DMS79 treated with DMSO at 0.1 percent for 48 hours (cell line): ENCODE measurements around the gene SMARCC1.

Source experiments
- DNase-seq: peaks from one replicate; lab custom pipeline; 2025; lab: John Stamatoyannopoulos, UW

The SMARCC1 gene

DNA sequence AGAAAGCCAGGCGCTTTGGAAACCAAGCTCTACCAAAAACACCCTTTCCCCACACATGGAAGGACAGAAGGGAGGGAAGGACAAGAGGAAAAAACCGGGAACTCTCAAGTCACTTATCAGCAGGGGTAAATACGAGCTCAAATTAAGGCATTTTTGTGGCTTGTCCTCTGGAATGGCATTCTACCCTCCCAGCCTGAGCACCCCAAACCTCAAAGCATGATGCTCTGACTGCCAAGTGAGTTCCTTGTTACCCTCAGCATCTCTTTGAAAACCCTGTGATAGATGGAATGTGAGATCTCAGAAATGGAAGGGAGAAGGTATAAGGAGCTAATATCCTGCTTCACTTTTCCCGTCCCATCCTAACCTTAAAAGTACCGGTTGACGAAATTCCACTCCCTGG lies 194.9 kb downstream of the SMARCC1 start:
- no peak for DNase-seq

DNA sequence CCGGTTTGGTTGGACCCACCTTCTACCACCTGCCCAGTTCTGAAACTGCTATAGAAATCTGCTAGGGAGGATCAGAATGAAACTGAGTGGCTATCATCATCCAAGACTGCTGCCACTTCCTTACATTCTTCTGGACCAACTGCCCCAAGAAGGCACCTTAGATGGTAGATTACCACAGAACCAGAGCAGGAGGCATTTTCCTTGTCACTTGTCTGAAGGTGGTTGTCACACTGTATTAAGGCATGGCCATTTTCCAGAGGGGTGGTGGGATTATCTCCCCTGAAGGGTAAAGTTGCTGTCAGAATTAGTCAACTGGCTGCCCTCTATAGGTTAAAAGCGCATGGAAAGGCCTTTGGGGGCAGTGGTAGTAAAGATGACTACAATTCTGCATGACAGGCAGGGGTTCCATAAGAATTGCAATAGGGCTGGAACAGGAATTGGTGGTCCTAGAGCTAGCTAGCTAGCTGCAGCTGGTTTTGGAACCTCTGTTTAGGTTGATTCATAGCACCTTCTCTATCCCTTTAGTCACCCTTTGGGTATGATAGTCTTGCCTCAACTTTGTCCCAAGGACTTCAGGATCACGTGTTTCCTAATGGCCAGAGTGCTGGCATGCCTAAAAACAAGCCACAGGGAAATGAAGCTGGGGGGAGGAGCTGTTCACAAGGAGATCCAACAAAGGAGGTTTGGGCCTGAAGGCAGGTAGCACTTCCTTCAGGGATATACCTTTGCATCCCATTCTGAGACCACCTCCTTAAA lies 198.2 kb downstream of the SMARCC1 start:
- no peak for DNase-seq

DNA sequence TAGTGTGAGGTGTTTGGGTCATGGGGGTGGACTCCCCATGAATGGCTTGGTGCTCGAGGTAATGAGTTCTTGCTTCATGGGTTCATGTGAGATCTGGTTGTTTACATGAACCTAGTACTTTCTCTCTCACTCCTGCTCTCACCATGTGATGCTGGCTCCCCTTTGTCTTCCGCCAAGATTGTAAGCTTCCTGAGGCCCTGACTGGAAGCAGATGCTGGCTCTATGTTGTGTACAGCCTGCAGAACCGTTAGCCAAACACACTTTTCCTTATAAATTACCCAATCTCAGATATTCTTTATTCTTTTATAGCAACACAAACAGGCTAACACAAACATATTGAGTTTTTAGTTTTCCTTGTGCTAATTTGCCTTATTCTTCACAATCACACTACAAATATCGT lies 199.9 kb downstream of the SMARCC1 start:
- no peak for DNase-seq

- no peak for DNase-seq
Observed at GRCh38 chr3:47581422-47581821, 200.3 kb downstream of the SMARCC1 start.

GRCh38 chr3:47580481-47580880 lies 201.2 kb downstream of the SMARCC1 start:
- no peak for DNase-seq

DNA sequence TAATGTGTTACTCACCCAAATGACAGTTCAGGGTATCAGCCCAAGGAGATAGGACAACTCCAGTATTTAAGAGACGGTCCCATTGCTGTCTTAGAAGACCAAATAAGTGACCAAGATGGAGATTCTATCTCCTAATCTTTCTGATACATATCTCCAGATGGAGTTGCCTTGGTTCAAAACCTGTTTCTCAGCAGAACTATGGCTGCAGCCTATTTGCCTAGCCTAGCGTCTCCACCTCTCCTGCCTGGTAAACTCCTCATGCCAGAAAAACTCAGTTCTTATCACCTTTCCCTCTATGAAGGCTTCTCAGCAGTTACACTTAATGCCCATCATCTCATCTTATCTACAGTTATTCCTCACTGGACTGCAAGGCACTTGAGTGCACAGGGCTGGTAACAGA lies 201.8 kb downstream of the SMARCC1 start:
- no peak for DNase-seq

DNA sequence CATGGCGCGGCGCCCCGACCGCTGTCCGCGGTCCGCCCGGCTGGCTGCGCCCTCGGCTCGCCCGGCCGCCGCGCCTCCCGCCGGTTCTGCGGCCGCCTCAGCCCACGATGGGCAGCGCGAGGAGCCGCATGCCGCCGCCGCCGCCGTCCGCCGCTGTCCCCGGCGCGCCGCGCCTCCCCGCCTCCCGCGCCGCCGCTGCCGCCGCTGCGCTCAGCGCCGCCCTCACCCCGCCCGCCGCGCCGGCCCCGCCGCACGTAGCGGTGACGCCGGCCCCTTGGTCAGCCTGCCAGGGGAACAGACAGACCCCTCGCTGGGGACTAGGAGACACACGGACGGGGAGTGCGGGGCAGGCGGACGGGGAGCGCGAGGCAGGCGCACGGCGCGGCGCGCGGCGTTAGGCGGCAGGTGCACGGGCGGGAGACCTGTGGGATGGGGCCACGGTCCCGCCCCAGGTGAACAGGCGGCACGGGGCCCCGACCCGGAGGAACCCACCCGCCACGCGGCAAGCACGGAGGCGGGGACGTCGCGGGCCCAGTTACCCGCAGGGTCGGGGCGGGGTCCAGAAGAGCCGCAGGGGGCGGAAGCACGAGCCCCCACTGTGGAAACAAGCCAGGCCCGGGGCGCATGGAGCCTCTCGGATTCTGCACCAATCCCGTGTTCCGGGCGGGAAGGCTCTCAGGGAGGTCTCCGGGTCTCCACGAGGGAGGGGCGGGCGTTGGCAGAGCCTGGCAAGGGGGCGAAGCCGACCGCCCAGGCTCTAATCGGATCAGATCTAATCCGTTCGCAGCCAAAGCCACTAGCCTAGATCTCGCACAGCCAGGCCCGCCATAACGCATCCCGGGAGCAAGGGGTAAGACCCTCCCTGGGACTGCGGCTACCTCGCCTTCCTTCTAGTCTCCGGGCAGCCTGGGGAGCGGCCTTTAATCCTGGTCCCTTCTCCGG lies 202.7 kb downstream of the SMARCC1 start, which contains the start of gene CSPG5:
TSS of gene CSPG5 (minus strand) at position 175 of the 942 bp plus-strand sequence. CDS start at position 3, 172 bp downstream.
- DNase-seq = no peak

DNA sequence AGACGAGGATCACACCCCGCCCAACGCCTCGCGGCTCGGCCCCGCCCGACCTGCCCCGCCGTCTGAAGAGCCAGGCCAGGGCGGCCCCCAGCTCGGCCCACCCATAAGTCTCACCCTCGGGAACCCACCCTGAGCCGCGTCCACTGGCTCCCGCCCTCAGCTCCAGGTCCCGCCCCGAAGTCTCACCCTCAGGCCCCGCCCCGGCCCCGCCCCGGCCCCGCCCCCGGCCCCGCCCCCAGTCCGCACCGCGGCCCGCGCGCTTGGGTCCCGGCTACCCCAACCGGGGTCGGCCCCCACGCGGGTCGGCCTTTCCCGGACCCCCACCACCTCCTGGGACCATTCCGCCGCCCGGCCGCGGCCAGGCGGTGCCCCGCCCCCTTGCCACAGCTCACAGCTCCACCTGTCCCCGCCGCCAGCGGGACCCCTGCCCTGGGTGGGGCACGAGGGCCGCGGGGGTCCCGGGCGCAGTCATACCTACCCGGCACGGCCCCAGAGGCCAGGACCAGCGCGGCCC lies 203.5 kb downstream of the SMARCC1 start:
- DNase-seq = no peak

- no peak for DNase-seq
Observed at GRCh38 chr3:47577583-47578118, 204.0 kb downstream of the SMARCC1 start.

DNA sequence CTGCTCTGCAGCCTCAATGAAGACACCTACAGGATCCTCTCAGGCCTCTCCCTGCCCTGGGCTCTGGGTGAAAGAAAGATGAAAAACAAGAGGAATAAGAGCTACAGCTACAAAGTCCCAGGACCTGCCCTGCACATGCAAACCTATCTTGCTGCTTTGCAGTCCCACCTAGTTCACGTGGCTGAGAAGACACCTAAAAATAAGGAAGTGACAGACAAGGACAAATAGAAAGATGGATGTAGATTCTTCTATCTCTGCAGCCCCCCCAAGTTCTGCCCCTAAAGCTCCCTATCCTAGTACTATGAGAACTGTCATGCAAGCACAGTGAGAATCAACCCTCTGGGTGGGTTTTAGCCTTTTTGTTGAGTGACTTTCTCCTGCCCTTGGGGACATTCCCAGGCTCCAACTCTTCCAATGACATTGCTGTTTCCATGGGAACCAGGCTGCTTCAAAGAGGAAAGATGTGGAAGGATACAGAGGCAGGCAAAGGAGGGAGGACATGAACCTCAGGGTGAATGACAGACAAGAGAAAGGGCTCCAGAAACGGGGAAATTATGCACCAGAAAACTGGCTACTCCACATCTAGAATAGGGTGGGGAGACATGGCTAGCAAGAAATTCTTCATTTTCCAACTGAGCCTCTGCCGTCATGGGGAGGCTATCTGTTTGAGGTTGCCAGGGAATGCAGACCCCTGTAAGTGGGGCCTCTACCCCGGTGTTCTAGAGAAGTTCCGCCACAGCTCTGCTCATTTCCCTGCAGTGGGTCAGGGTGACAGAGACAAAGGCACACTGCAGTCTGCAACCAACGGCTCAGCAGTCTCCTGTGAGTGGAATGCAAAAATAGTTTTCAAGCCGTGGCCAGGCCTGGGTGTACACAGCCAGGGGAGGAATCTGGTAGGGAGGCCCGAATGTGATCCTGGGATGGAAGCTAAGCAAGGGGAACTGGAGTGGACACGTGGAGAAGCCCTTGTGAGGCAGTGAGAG lies 208.2 kb downstream of the SMARCC1 start:
- DNase-seq = no peak

- DNase-seq = no peak
Observed at GRCh38 chr3:47571391-47572175, 210.1 kb downstream of the SMARCC1 start.

- no peak for DNase-seq
Observed at GRCh38 chr3:47568901-47569300, 212.8 kb downstream of the SMARCC1 start.

GRCh38 chr3:47567149-47567548 lies 214.5 kb downstream of the SMARCC1 start:
- DNase-seq = no peak

DNA sequence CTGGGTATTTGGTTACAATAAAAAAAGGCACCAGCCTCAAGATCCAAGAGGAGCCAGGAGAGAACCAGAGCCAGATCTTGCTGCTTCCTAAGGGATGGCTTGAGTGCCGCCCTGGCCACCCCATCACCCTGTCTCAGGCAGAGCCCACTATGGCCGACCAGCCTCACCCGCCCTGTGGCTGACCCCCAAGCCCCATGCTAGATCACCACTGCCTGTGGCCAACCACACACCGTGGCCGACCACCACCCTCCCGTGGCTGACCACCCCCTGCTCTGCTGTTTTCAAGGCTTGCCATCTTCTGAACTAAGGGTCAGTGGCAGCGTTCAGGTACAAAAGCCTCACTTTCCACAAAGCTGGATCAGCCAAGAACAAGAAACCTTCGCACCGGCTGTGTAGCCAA lies 215.0 kb downstream of the SMARCC1 start:
- DNase-seq = no peak

DNA sequence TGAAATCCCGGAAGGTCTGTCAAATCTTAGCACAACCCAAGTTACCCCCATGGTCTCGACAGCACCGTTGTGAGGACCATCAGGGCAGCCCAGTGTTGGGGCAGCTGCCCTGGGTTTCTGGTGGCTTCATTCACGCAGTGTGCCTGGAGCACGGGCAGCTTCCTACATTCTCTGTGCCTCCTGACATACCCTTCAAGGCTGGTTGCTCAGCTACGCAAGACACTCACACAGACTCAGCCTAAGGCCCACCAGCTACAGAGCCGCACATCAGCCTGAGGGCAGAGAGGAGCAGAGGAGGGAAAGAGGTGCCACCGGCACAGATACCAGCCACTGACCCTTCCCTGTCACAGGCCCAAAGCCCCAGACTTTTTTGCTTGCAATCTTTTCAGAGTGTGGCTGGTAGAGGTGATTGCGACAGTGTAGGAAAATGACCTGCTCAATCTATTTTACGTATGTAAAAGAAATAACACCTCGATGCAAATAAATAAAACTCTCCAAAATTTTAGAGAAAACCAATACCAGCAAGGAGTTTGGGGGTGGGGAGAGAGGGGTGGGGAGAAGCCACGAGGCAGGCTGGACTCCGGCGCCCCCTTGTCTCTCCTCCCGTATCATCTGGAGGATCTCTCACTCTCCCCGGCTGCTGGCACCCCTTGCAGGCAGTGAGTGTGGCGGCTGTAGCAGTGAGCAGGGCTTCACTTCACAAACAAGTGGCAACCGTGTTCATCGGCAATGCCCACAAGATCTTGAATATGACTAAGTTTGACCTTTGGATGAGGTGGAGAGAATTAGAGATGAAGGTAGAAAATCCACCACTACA lies 215.8 kb downstream of the SMARCC1 start:
- no peak for DNase-seq

- DNase-seq = no peak
Observed at GRCh38 chr3:47556351-47556750, 225.3 kb downstream of the SMARCC1 start.

DNA sequence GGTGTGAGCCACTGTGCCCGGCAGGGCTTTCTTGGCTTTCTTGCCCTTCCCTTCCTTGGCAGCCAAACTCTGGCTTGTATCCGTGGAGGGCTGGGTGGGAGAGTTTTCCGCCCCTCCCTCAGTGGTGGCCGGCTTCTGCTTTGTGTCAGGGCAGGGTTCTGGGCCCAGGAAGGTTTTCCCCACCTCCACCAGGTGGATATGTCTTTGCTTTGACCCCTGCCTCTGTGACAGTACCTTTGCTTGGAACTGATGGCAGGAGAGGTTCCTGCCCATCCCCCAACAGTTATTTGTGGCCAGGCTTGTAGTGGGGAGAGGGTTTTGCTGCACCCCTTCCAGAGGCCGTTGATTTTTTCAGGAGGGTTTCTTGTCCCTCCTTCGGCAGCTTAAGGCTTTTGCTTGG lies 227.4 kb downstream of the SMARCC1 start:
- DNase-seq = no peak

DNA sequence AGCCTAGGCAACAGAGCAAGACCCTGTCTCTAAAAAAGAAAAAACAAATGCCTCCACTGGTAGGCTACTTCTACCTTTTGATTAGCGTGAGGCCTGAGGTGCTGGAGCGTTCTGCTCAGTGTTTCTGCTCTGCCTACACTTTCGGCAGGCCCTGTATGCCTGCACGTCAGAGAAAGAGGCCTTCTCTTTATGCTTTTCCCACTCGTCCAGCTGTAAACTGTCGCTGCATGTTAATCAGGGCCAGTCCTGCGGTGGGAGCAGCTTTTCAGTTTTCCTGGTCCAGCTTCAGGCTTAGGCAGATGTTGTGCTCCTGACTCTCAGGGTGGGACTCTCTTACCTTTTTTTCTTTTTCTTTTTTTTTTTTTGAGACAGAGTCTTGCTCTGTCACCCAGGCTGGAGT lies 228.3 kb downstream of the SMARCC1 start:
- DNase-seq = no peak

DNA sequence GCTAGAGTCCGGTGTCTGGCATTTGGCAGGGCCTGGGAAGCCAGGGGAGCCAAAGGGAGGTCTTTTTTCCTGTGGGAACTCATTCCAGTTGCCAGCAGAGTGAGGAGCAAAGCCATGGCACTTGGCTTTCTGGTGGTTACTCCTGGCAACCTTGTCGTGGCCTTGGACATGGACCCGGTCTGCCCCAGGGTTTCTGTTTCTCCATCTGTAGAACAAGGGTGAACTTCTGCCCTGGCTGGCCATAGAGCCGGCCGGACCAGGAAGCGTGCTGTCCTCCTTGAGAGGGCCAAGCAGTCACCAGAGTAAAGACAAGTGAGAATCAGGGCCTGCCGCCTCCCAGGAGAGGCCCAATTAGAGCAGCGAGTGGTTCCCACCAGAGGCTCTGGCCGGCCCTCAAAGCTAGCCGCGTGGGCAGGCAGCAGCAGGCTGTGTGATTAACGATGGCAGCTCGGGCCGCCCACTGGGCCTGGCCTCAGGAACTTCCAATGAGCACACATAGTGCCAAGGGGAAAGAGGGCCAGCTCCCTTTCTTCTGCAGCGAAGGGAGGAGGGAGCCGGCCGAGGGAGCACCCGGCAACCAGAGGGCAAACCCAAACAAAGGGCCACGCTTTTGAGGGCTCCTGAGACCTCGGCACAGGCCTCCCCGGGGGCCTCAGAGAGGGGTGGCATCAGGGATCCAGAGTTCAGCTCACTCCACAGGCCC lies 239.1 kb downstream of the SMARCC1 start:
- DNase-seq = no peak
